Activated T-cell treated with anti-CD3 and anti-CD28 coated beads, Interleukin-2, amount 50 U/mL, for 72 hours (primary cell): ENCODE measurements around the gene ZFYVE28. TPM values are rescaled to one million over a fixed set of nuclear protein-coding genes. Genes with fewer than 3 reads are reported as not detected.

ENCODE experiments used
- ATAC-seq, 2 donors: fragments of 150-1000 bp; cut with Tn5 transposase; replicated peaks in 1 of 2; 2 replicates each; pipeline ENCODE4 v1.10.0; 2021; ENCODE audit warnings: moderate library complexity in 2 of 2, mild to moderate bottlenecking in 1 of 2
- DNase-seq, 2 donors: peaks; one replicate each; pipeline ENCODE4 v3.0.0; 2021 to 2022; ENCODE audit warnings: mixed read lengths in 1 of 2
- H3K27ac Mint-ChIP-seq: one replicate; pipeline ENCODE4 v1.8.0; 2022; ENCODE audit warnings: mild to moderate bottlenecking, moderate library complexity, mixed read lengths
- H3K27me3 Mint-ChIP-seq: one replicate; pipeline ENCODE4 v1.8.0; 2022; ENCODE audit warnings: low read depth, mixed read lengths
- H3K36me3 Mint-ChIP-seq, 2 donors: one replicate each; pipeline ENCODE4 v1.8.0; 2022; ENCODE audit warnings: mixed read lengths in 2 of 2, mild to moderate bottlenecking in 1 of 2; ENCODE audit not compliant: insufficient read depth in 2 of 2
- H3K4me1 Mint-ChIP-seq: one replicate; pipeline ENCODE4 v1.8.0; 2022; ENCODE audit warnings: low read depth, mixed read lengths
- H3K4me3 Mint-ChIP-seq, 2 donors: one replicate each; pipeline ENCODE4 v1.8.0; 2022; ENCODE audit warnings: mild to moderate bottlenecking in 2 of 2, mixed read lengths in 2 of 2, moderate library complexity in 2 of 2
- H3K9me3 Mint-ChIP-seq, 2 donors: one replicate each; pipeline ENCODE4 v1.8.0; 2022; ENCODE audit warnings: mixed read lengths in 2 of 2
- total RNA-seq, 2 donors: library from RNA; stranded (reverse); gene quantifications; one replicate each; pipeline ENCODE4 v1.2.3, GENCODE V29; 2022

ZFYVE28 gene
- total RNA-seq, 2 donors from 2014 or later, result 14.4 to 24.4 TPM

DNA sequence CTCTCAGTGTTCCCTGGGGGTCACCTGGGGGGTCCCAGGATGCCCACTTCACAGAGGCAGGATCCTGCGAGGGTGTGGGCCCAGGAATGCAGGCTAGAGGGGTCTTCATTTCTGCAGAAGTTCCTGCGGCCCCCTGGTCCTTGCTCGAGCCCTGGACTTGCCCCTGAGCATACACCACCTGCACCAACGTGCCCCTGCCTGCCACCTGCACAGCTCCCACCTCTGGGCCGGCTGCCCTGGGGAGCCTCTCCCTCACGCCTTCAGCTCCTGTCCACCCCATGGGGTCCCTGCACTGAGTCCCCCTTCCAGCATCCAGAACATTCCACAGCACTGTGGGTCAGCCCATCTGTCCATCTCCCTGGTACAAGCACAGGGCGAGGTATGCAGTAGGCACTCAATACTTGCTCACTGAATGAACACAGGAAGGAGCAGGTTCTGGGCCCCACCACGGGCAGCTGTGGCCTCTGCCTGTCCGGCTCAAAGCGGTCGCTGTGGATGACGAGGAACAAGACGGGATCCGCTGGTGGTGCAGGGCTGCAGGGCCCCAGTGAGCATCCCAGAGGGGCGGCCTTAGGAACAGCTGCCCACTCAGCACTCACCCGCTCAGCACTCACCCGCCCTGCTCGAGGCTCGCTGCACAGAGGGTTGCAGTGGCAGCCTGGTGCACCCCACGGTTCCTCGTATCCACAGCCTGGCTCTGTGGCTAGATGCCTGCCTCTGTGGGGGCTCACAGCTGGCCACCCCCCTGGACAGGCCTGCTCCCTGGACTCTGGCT is 86.1 kb downstream of the ZFYVE28 start:
- Mint-ChIP-seq H3K36me3 (peaks cover 8 to 13% of the 10 kb centered on the region in 2 donors), H3K9me3 (peaks cover 2 to 7% of the 10 kb centered on the region in 2 donors), H3K4me1 (no peaks in the 10 kb centered on the region), H3K27ac (no peak overlapping the region), H3K27me3 (no peaks in the 10 kb centered on the region), H3K4me3 (no peak overlapping the region)
- no peak for ATAC-seq
- DNase-seq, result no peak

DNA sequence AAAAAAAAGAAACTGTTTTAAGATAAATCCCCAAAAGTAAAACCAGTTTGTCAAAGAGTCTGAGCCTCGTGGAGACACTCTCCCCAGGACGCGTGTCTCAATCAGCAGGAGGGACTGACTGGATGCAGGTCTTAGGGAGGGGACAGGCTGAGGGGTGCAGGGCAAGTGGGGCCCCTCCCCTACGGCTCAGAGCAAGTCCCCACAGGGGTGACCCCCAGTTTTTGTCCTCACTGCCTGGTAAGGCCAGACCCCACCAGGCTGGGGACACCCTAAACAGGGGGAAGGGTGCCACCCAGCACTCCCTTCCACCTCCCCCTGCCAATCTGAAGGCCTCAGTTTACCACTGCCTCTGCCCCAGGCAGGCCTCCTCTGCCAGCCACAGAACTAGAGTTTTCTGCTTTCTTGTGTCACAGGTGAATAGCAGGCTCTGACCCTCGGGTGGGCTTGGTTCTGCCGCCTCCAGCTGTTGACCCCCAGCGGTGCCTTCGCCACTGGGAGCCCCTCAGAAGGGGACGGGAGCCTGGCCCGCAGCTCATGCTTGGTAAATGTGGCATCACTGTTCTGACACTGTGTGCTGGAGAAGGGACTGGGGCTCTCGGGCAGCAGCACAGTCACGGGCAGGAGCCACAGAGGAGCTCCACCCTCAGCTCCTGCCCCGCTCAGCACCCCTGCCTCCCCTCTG is 86.8 kb downstream of the ZFYVE28 start:
- no peaks in the 10 kb centered on the region for H3K27me3 Mint-ChIP-seq
- no peak overlapping the region for H3K4me3 Mint-ChIP-seq
- H3K4me1 Mint-ChIP-seq, result no peaks in the 10 kb centered on the region
- DNase-seq (no peak), ATAC-seq (no peak)
- peaks cover 2 to 7% of the 10 kb centered on the region in 2 donors for H3K9me3 Mint-ChIP-seq
- peaks cover 8 to 14% of the 10 kb centered on the region in 2 donors for H3K36me3 Mint-ChIP-seq
- no peak overlapping the region for H3K27ac Mint-ChIP-seq

DNA sequence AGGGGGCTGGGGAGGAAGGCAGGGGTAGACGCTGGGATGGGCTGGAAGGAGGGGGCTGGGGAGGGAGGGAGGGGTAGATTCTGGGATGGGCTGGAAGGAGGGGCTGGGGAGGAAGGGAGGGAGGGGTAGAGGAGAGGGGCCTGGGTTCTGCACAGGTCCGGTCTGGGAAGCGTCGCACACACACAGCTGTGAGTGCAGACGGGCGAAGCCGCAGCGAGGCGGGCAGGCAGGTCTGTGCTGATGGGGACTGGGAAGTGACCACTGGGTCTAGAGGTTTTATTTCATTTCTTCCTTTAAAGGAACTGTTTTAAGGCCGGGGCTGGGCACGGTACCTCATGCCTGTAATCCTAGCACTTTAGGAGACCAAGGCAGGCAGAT is 87.4 kb downstream of the ZFYVE28 start:
- peaks cover 8 to 14% of the 10 kb centered on the region in 2 donors for H3K36me3 Mint-ChIP-seq
- peaks cover 2 to 7% of the 10 kb centered on the region in 2 donors for H3K9me3 Mint-ChIP-seq
- DNase-seq, result no peak
- no peaks in the 10 kb centered on the region for H3K27me3 Mint-ChIP-seq
- H3K4me1 Mint-ChIP-seq, result no peaks in the 10 kb centered on the region
- no peak overlapping the region for H3K27ac Mint-ChIP-seq
- no peak for ATAC-seq
- no peak overlapping the region for H3K4me3 Mint-ChIP-seq

DNA sequence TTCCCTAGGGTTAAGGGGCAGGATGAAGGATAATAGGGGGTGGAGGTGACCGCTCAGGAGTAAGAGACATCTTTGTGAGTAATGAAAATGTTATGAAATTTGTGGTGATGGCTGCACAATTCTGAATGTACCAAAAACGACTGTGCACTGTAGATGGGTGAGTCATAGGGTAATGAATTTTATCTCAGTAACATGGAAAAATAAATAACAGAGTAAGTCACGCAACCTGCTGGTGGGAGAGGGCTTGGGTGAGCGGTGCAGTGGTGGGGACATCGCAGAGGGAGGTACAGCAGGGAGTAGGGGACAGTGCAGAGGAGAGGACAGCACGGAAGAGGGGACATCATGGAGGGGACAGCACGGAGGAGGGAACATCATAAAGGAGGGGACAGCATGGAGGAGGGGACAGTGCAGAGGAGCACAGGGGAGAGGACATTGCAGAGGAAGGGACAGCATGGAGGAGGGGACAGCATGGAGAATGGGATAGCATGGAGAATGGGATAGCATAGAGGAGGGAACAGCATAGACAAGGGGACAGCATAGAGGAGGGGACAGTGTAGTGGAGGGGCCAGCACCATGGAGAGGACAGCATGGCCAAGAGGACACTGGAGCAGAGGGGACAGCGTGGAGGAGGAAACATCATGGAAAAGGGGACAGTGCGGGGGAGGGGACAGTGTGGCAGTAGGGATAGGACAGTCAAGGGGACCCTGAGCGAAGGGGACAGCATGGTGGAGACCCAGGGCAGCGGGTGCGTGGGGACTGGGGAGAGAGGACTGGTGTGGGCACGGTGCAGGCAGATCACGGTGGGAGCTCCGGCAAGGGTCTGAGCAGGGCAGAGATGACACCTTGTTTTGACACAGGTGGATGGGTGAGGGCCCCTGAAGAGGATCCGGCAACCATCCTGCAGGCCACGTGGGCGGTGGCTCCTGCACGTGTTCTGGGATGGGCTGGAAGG is 88.1 kb downstream of the ZFYVE28 start:
- Mint-ChIP-seq H3K4me1 (no peaks in the 10 kb centered on the region), H3K36me3 (peaks cover 8 to 14% of the 10 kb centered on the region in 2 donors), H3K4me3 (no peak overlapping the region), H3K27me3 (no peaks in the 10 kb centered on the region), H3K9me3 (peaks cover 2 to 7% of the 10 kb centered on the region in 2 donors), H3K27ac (peak overlapping the region; percentile 26)
- DNase-seq (no peak), ATAC-seq (no peak)

DNA sequence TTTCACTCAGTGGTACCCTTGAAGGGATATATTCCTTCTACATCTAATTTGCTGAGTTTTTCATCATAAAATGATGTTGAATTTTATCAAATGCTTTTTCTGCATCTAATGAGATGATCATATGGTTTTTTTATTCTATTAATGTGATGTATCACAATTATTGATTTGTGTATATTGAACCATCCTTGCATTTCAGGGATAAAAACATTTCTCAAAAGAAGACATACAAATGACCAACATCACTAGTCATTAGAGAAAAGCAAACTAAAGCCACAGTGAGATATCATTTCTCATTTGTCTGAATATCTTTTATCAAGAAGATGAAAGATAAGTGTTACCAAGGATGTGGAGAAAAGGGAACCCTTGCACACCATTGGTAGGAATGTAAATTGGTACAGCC is 90.9 kb downstream of the ZFYVE28 start:
- no peak for ATAC-seq
- peaks cover 8 to 15% of the 10 kb centered on the region in 2 donors for H3K36me3 Mint-ChIP-seq
- no peak overlapping the region for H3K4me3 Mint-ChIP-seq
- no peak for DNase-seq
- H3K4me1 Mint-ChIP-seq, result no peaks in the 10 kb centered on the region
- no peaks in the 10 kb centered on the region for H3K27me3 Mint-ChIP-seq
- peaks cover 5 to 11% of the 10 kb centered on the region in 2 donors for H3K9me3 Mint-ChIP-seq
- no peak overlapping the region for H3K27ac Mint-ChIP-seq

DNA sequence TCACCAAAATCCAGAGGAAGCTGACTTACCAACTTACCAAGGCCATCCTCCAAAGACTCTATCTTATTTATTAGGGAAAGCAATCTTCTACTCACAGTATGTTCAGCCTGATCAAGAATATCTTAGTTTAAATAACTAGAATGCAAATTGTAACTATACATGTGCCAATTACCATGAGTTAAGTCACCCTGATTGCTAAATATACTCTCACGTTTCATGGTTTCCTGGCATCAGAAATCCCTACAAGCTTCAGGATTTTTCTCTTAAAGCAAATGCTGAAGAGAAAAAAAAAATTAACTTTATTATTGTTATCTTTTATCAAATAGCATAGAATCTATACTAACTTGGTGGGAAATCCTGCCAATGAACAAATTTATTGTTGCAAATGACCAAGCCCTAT is 93.6 kb downstream of the ZFYVE28 start:
- Mint-ChIP-seq H3K9me3 (peaks cover 5 to 9% of the 10 kb centered on the region in 2 donors), H3K4me3 (no peak overlapping the region), H3K36me3 (peaks cover 6 to 15% of the 10 kb centered on the region in 2 donors), H3K27me3 (no peaks in the 10 kb centered on the region), H3K27ac (no peak overlapping the region), H3K4me1 (no peaks in the 10 kb centered on the region)
- no peak for ATAC-seq
- no peak for DNase-seq

DNA sequence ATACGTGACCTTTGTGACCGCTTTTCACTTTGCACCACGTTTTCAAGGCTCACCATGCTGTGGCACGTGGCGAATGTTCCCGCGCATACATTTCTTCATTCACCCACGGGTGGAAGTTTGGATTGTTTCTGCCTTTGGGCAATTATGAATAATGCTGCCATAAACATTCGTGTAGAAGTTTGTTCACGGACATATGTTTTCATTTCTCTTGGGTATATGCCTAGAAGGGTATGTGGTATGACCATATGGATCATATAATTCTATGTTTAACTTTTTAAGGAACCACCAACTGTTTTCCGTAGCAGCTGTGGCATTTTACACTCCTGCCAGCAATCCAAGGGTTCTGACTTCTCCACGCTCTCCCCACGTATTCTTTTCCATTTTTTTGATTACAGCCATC is 95.6 kb downstream of the ZFYVE28 start:
- ATAC-seq (no peak), DNase-seq (no peak)
- H3K27me3 Mint-ChIP-seq, result no peaks in the 10 kb centered on the region
- H3K9me3 Mint-ChIP-seq, result peaks cover 5 to 7% of the 10 kb centered on the region in 2 donors
- H3K4me1 Mint-ChIP-seq, result no peaks in the 10 kb centered on the region
- no peak overlapping the region for H3K4me3 Mint-ChIP-seq
- H3K36me3 Mint-ChIP-seq, result peaks cover 2 to 6% of the 10 kb centered on the region in 2 donors
- no peak overlapping the region for H3K27ac Mint-ChIP-seq

DNA sequence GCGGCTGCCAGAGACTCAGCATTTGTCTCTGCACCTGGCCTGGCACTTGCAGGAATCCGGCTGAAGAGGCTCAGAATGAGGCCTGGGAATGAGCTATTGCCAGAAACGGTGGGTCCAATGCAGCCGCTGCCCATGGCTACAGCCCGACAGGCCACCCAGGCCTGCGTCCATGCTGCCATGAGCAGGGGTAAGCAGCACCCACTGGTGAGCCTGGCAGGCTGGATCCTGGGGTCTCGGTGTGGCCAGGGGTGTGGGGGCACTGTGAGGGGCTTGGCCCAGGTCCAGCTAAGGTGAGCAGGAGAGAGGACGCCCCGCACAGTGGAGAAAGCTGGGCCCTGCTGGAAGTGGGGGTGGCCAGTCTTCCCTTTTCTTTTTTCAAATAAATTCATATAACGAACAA is 96.2 kb downstream of the ZFYVE28 start:
- ATAC-seq, result no peak
- Mint-ChIP-seq H3K27ac (no peak overlapping the region), H3K9me3 (peaks cover 3 to 4% of the 10 kb centered on the region in 2 donors), H3K4me1 (no peaks in the 10 kb centered on the region), H3K36me3 (peaks cover 0 to 1% of the 10 kb centered on the region in 2 donors), H3K4me3 (no peak overlapping the region), H3K27me3 (no peaks in the 10 kb centered on the region)
- no peak for DNase-seq

DNA sequence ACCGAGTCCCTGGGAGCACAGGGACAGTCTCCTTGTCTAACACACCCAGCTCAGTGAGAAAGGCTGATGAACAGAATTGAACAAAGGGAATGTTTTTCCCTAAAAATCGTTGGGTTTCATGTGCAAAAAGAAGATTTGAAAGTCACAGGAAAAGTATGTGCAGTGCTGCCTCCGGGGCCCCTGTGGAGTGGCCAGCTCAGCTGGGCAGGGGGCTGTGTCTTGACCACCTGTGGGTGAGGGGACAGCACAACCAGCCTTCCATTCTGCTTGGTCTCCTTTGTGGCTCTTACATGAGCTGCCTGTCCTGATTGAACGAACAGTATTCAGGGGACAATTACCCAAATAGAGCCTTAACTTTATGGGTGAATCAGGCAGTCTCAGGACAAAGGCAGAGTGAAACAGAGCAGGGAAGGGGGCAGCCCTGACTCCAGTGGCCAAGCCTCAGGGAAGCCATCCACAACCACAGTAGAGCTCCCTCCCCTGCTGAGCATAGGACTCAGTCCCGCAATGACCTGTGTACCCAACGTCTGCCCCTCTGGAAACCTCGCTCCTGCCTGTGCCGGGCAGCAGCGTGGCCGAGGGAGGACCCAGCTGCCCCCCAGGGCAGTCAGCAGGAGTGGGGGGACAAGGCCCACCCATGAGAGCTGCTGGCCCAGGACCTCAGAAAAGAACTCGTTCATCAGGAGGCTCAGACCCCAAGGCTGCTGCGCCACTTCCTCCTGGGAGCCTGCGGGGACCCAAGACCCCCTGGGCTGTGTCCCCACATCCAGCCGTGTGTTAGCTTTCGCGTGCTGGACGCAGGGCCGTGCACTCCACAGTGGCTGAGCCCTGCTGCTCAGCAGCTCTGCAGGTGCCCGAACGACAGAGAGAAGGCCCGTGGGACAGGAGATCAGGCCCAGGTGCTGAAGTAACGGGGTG is 96.9 kb downstream of the ZFYVE28 start:
- no peak for DNase-seq
- Mint-ChIP-seq H3K9me3 (peaks cover 3 to 4% of the 10 kb centered on the region in 2 donors), H3K4me1 (no peaks in the 10 kb centered on the region), H3K27ac (no peak overlapping the region), H3K4me3 (no peak overlapping the region), H3K27me3 (no peaks in the 10 kb centered on the region), H3K36me3 (peaks cover 0 to 1% of the 10 kb centered on the region in 2 donors)
- ATAC-seq, result no peak

DNA sequence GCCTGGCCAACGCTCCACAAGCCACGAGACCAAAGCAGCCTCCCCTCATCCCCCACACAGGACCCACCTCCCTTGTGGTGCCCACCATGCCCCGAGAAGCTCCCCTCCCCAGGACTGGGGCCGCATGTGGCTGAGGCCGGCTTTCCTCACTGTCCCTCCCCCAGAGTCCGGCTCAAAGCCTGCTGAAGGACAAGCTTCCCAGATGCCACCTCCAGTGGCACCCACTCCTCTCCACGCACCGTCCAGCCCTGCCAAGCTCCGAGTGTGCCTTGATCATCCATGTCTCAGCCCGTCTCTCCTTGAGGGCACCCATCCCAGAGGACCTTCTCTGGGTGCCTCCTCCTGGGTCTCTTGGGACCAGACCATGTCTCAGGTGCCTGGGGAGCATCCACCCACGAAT is 97.7 kb downstream of the ZFYVE28 start:
- Mint-ChIP-seq H3K27me3 (no peaks in the 10 kb centered on the region), H3K36me3 (peaks cover 1 to 2% of the 10 kb centered on the region in 2 donors), H3K4me3 (no peak overlapping the region), H3K27ac (no peak overlapping the region), H3K9me3 (peaks cover 3 to 4% of the 10 kb centered on the region in 2 donors), H3K4me1 (no peaks in the 10 kb centered on the region)
- DNase-seq (no peak), ATAC-seq (no peak)

DNA sequence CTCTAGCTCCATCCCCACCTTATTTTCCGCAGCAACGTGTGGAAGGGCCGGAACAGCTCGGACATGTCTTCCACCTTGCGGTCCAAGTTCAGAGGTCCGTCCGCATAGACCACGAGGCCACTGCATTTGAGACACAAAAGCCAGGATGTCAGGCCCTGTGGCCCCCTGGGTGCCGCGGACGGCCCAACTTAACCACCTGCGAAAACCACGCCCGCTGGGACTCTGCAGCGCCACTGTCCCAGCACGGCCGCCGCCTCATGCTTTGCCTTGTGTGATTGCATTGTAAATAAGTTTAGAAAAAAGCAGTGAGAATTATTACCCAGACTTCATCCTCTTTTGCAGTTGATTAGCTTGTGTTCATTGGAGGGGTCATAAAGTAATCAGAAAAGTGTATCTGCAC is 98.3 kb downstream of the ZFYVE28 start:
- no peak for ATAC-seq
- Mint-ChIP-seq H3K4me3 (no peak overlapping the region), H3K9me3 (peaks cover 3% of the 10 kb centered on the region in 2 donors), H3K27me3 (no peaks in the 10 kb centered on the region), H3K27ac (no peak overlapping the region), H3K4me1 (no peaks in the 10 kb centered on the region), H3K36me3 (peaks cover 1 to 3% of the 10 kb centered on the region in 2 donors)
- no peak for DNase-seq

DNA sequence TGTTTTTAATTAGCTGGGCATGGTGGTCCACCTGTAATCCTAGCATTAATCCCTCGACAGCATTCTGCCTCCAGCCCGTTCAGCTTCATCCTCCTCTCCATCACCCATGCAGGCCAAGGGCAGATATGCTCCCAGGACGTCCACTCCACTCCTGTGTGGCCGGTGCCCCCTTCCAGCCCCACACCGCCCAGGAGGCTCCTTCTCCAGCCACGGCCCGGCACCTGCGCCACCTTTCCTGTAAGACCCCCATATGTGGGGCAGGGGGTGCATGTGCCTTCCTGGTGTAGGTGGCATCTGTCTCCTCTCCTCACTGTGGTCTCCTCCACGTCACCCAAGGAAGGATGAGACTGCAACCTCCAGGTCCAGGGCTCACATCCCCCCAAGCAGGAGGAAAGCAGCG is 99.6 kb downstream of the ZFYVE28 start:
- Mint-ChIP-seq H3K4me1 (no peaks in the 10 kb centered on the region), H3K36me3 (peaks cover under 1 to 3% of the 10 kb centered on the region in 2 donors), H3K27ac (no peak overlapping the region), H3K4me3 (no peak overlapping the region), H3K27me3 (no peaks in the 10 kb centered on the region), H3K9me3 (peaks cover 1 to 2% of the 10 kb centered on the region in 2 donors)
- ATAC-seq, result no peak
- DNase-seq, result no peak
